ENCODE measurements around the gene SAPCD1. TPM values are rescaled to one million over a fixed set of nuclear protein-coding genes. Genes with fewer than 3 reads are reported as not detected.

The SAPCD1 gene
- polyA plus RNA-seq (2013, experiment 1 of 4), result 7.1 TPM
- polyA plus RNA-seq (2013, experiment 2 of 4), result 12.0 TPM
- polyA plus RNA-seq (2013, experiment 3 of 4), result 8.6 TPM
- 8.0 TPM for polyA plus RNA-seq (2013, experiment 4 of 4)

- H3K36me3 ChIP-seq (ENCODE audit: control insufficient read depth, insufficient read depth, low read length), result peaks cover 5% of the 10 kb centered on the region
- no peak within 1 kb of the TSS for H3K4me3 ChIP-seq (ENCODE audit: insufficient read depth, low read depth, low read length)
- H3K27ac ChIP-seq (ENCODE audit: insufficient read depth, low read depth, low read length, poor library complexity, severe bottlenecking), result peak within 1 kb of the TSS; percentile 87
- H3K9me3 ChIP-seq (ENCODE audit: control insufficient read depth, low read length), result no peaks in the 10 kb centered on the region
- no peaks in the 10 kb centered on the region for H3K27me3 ChIP-seq (ENCODE audit: control insufficient read depth, insufficient read depth, low read length, poor library complexity, severe bottlenecking)
- peaks cover 22% of the 10 kb centered on the region for H3K4me1 ChIP-seq (ENCODE audit: control insufficient read depth, insufficient read depth, low read length)
- WGBS, 2 experiments, result 88 to 93% methylated on average over 3 to 4 of the region's 4 CpGs
Observed at GRCh38 chr6:31762356-31762755, at the start of gene SAPCD1. SAPCD1 (plus strand) TSS chr6:31762656; CDS start chr6:31763055, 399 bp downstream.

- no peak overlapping the region for H3K4me3 ChIP-seq (ENCODE audit: insufficient read depth, low read depth, low read length)
- H3K4me1 ChIP-seq (ENCODE audit: control insufficient read depth, insufficient read depth, low read length), result peaks cover 34% of the 10 kb centered on the region
- no peaks in the 10 kb centered on the region for H3K36me3 ChIP-seq (ENCODE audit: control insufficient read depth, insufficient read depth, low read length)
- H3K9me3 ChIP-seq (ENCODE audit: control insufficient read depth, low read length), result no peaks in the 10 kb centered on the region
- H3K27me3 ChIP-seq (ENCODE audit: control insufficient read depth, insufficient read depth, low read length, poor library complexity, severe bottlenecking), result peaks cover 38% of the 10 kb centered on the region
- peak overlapping the region; percentile 71 for H3K27ac ChIP-seq (ENCODE audit: insufficient read depth, low read depth, low read length, poor library complexity, severe bottlenecking)
- 73% methylated on average over 4 of the region's 4 CpGs for WGBS, 2 experiments
Observed at GRCh38 chr6:31713465-31713864, 49.0 kb upstream of the SAPCD1 start.

- no peaks in the 10 kb centered on the region for H3K9me3 ChIP-seq (ENCODE audit: control insufficient read depth, low read length)
- peaks cover 34% of the 10 kb centered on the region for H3K4me1 ChIP-seq (ENCODE audit: control insufficient read depth, insufficient read depth, low read length)
- H3K27me3 ChIP-seq (ENCODE audit: control insufficient read depth, insufficient read depth, low read length, poor library complexity, severe bottlenecking), result peaks cover 38% of the 10 kb centered on the region
- 8 to 10% methylated on average over 5 of the region's 5 CpGs for WGBS, 2 experiments
- H3K4me3 ChIP-seq (ENCODE audit: insufficient read depth, low read depth, low read length), result no peak overlapping the region
- peak overlapping the region; percentile 71 for H3K27ac ChIP-seq (ENCODE audit: insufficient read depth, low read depth, low read length, poor library complexity, severe bottlenecking)
- no peaks in the 10 kb centered on the region for H3K36me3 ChIP-seq (ENCODE audit: control insufficient read depth, insufficient read depth, low read length)
Observed at GRCh38 chr6:31713991-31714684, 48.3 kb upstream of the SAPCD1 start.

- H3K9me3 ChIP-seq (ENCODE audit: control insufficient read depth, low read length), result no peaks in the 10 kb centered on the region
- H3K27ac ChIP-seq (ENCODE audit: insufficient read depth, low read depth, low read length, poor library complexity, severe bottlenecking), result peak within 1 kb of the TSS; percentile 71
- peaks cover 34% of the 10 kb centered on the region for H3K4me1 ChIP-seq (ENCODE audit: control insufficient read depth, insufficient read depth, low read length)
- no peak within 1 kb of the TSS for H3K4me3 ChIP-seq (ENCODE audit: insufficient read depth, low read depth, low read length)
- H3K27me3 ChIP-seq (ENCODE audit: control insufficient read depth, insufficient read depth, low read length, poor library complexity, severe bottlenecking), result peaks cover 32% of the 10 kb centered on the region
- 55 to 56% methylated on average over 16 of the region's 16 CpGs for WGBS, 2 experiments
- no peaks in the 10 kb centered on the region for H3K36me3 ChIP-seq (ENCODE audit: control insufficient read depth, insufficient read depth, low read length)
Observed at GRCh38 chr6:31715022-31715958, 47.2 kb upstream of the SAPCD1 start, which contains the start of gene LY6G6D. LY6G6D (plus strand) TSS chr6:31715348; CDS start chr6:31715356, 8 bp downstream.

GRCh38 chr6:31717499-31718222 lies 44.8 kb upstream of the SAPCD1 start:
- H3K27me3 ChIP-seq (ENCODE audit: control insufficient read depth, insufficient read depth, low read length, poor library complexity, severe bottlenecking), result peaks cover 12% of the 10 kb centered on the region
- no peak overlapping the region for H3K27ac ChIP-seq (ENCODE audit: insufficient read depth, low read depth, low read length, poor library complexity, severe bottlenecking)
- no peaks in the 10 kb centered on the region for H3K36me3 ChIP-seq (ENCODE audit: control insufficient read depth, insufficient read depth, low read length)
- H3K9me3 ChIP-seq (ENCODE audit: control insufficient read depth, low read length), result no peaks in the 10 kb centered on the region
- 71 to 72% methylated on average over 10 of the region's 10 CpGs for WGBS, 2 experiments
- no peak overlapping the region for H3K4me3 ChIP-seq (ENCODE audit: insufficient read depth, low read depth, low read length)
- peaks cover 23% of the 10 kb centered on the region for H3K4me1 ChIP-seq (ENCODE audit: control insufficient read depth, insufficient read depth, low read length)

GRCh38 chr6:31718265-31718664 lies 44.2 kb upstream of the SAPCD1 start:
- Histone ChIP-seq H3K36me3 (ENCODE audit: control insufficient read depth, insufficient read depth, low read length) (no peaks in the 10 kb centered on the region), H3K4me1 (ENCODE audit: control insufficient read depth, insufficient read depth, low read length) (peaks cover 20% of the 10 kb centered on the region), H3K27ac (ENCODE audit: insufficient read depth, low read depth, low read length, poor library complexity, severe bottlenecking) (no peak overlapping the region), H3K4me3 (ENCODE audit: insufficient read depth, low read depth, low read length) (no peak overlapping the region), H3K9me3 (ENCODE audit: control insufficient read depth, low read length) (no peaks in the 10 kb centered on the region), H3K27me3 (ENCODE audit: control insufficient read depth, insufficient read depth, low read length, poor library complexity, severe bottlenecking) (peaks cover 9% of the 10 kb centered on the region)
- 94 to 100% methylated on average over 1 of the region's 1 CpG for WGBS, 2 experiments

GRCh38 chr6:31719001-31719400 lies 43.5 kb upstream of the SAPCD1 start:
- peaks cover 13% of the 10 kb centered on the region for H3K4me1 ChIP-seq (ENCODE audit: control insufficient read depth, insufficient read depth, low read length)
- H3K27me3 ChIP-seq (ENCODE audit: control insufficient read depth, insufficient read depth, low read length, poor library complexity, severe bottlenecking), result peaks cover 9% of the 10 kb centered on the region
- WGBS, 2 experiments, result 87 to 90% methylated on average over 6 of the region's 6 CpGs
- H3K27ac ChIP-seq (ENCODE audit: insufficient read depth, low read depth, low read length, poor library complexity, severe bottlenecking), result no peak overlapping the region
- no peak overlapping the region for H3K4me3 ChIP-seq (ENCODE audit: insufficient read depth, low read depth, low read length)
- no peaks in the 10 kb centered on the region for H3K9me3 ChIP-seq (ENCODE audit: control insufficient read depth, low read length)
- H3K36me3 ChIP-seq (ENCODE audit: control insufficient read depth, insufficient read depth, low read length), result no peaks in the 10 kb centered on the region

GRCh38 chr6:31720196-31720770 lies 42.2 kb upstream of the SAPCD1 start:
- no peak overlapping the region for H3K4me3 ChIP-seq (ENCODE audit: insufficient read depth, low read depth, low read length)
- peaks cover 1% of the 10 kb centered on the region for H3K4me1 ChIP-seq (ENCODE audit: control insufficient read depth, insufficient read depth, low read length)
- no peak overlapping the region for H3K27ac ChIP-seq (ENCODE audit: insufficient read depth, low read depth, low read length, poor library complexity, severe bottlenecking)
- no peaks in the 10 kb centered on the region for H3K9me3 ChIP-seq (ENCODE audit: control insufficient read depth, low read length)
- H3K27me3 ChIP-seq (ENCODE audit: control insufficient read depth, insufficient read depth, low read length, poor library complexity, severe bottlenecking), result peaks cover 9% of the 10 kb centered on the region
- 87 to 96% methylated on average over 5 of the region's 5 CpGs for WGBS, 2 experiments
- no peaks in the 10 kb centered on the region for H3K36me3 ChIP-seq (ENCODE audit: control insufficient read depth, insufficient read depth, low read length)

GRCh38 chr6:31721351-31722020 lies 41.0 kb upstream of the SAPCD1 start, which contains the start of gene LY6G6C:
LY6G6C (minus strand) TSS chr6:31721746; CDS start chr6:31721679, 67 bp downstream.
- H3K36me3 ChIP-seq (ENCODE audit: control insufficient read depth, insufficient read depth, low read length), result peaks cover 9% of the 10 kb centered on the region
- H3K9me3 ChIP-seq (ENCODE audit: control insufficient read depth, low read length), result no peaks in the 10 kb centered on the region
- H3K27me3 ChIP-seq (ENCODE audit: control insufficient read depth, insufficient read depth, low read length, poor library complexity, severe bottlenecking), result peaks cover 9% of the 10 kb centered on the region
- H3K4me3 ChIP-seq (ENCODE audit: insufficient read depth, low read depth, low read length), result no peak within 1 kb of the TSS
- H3K4me1 ChIP-seq (ENCODE audit: control insufficient read depth, insufficient read depth, low read length), result no peaks in the 10 kb centered on the region
- H3K27ac ChIP-seq (ENCODE audit: insufficient read depth, low read depth, low read length, poor library complexity, severe bottlenecking), result no peak within 1 kb of the TSS
- WGBS, 2 experiments, result 82 to 97% methylated on average over 3 to 4 of the region's 4 CpGs

All from ectodermal cell (in vitro differentiated cells).